Heart right ventricle (tissue), 16 donors: ENCODE results near the gene NOTUM. TPM values are rescaled to one million over a fixed set of nuclear protein-coding genes. Genes with fewer than 3 reads are reported as not detected.
A peak's percentile ranks its signal among the peaks of the same experiment; 100 is the strongest.

Source experiments
- ATAC-seq, 8 donors: fragments of 200-7000 bp; cut with Tn5 transposase; one replicate each; pipeline ENCODE4 v1.9.1; 2020; ENCODE audit warnings: mild to moderate bottlenecking in 8 of 8, moderate library complexity in 8 of 8, moderate number of reproducible peaks in 1 of 8
- DNase-seq, 2 donors: peaks; one replicate each; pipeline ENCODE4 v3.0.0-alpha.2; 2020
- H3K27ac ChIP-seq, 10 donors: fragments of 200-600 bp; sonication (generic) in 2 of 10; one replicate each; pipeline versions ENCODE4 v1.5.0 to v1.8.0; 2020 to 2022; ENCODE audit warnings: mild to moderate bottlenecking in 3 of 10
- H3K27me3 ChIP-seq, 7 donors: fragments of 200-600 bp; one replicate each; pipeline ENCODE4 v1.8.0; 2021 to 2022; ENCODE audit warnings: mild to moderate bottlenecking in 2 of 7
- H3K36me3 ChIP-seq, 9 donors: fragments of 200-600 bp; sonication (generic) in 1 of 9; one replicate each; pipeline versions ENCODE4 v1.5.0 to v1.8.0; 2020 to 2022; ENCODE audit warnings: mild to moderate bottlenecking in 2 of 9
- H3K4me1 ChIP-seq, 9 donors: fragments of 200-600 bp; sonication (generic) in 1 of 9; one replicate each; pipeline versions ENCODE4 v1.5.0 to v1.8.0; 2020 to 2022; ENCODE audit warnings: mild to moderate bottlenecking in 4 of 9
- H3K4me3 ChIP-seq, 10 donors: fragments of 200-600 bp; sonication (generic) in 2 of 10; one replicate each; pipeline versions ENCODE4 v1.5.0 to v1.8.0; 2020 to 2022; ENCODE audit warnings: mild to moderate bottlenecking in 7 of 10, moderate library complexity in 2 of 10
- H3K9me3 ChIP-seq, 11 donors: fragments of 200-600 bp in 10 of 11; sonication (generic) in 2 of 11; one replicate each; pipeline versions ENCODE4 v1.5.0 to v1.8.0; 2013 to 2022; ENCODE audit warnings: mild to moderate bottlenecking in 2 of 11, control low read depth in 1 of 11, moderate library complexity in 1 of 11
- CTCF ChIP-seq, 9 donors: fragments of 200-600 bp; sonication (generic) in 2 of 9; IDR thresholded peaks; one replicate each; pipeline versions ENCODE4 v1.5.0 to v1.8.0; 2021 to 2022; ENCODE audit warnings: antibody characterized with exemption in 9 of 9, mild to moderate bottlenecking in 5 of 9, moderate library complexity in 1 of 9
- WGBS, 2 donors: extraction: QIAGEN DNeasy Blood & Tissue Kit; methylation state at CpG; one replicate each; pipeline ENCODE4 v1.1.7; 2013; ENCODE audit warnings: inconsistent platforms in 1 of 2; 5-methylcytosine and 5-hydroxymethylcytosine counted together
- intact Hi-C, 10 donors: fragments of 100-400 bp; cut with DNase I; formaldehyde crosslinking; loops; one replicate each; pipeline versions ENCODE4 v1.11.1 to v1.14.2; 2022
- polyA plus RNA-seq, 2 donors: library from polyadenylated mRNA; stranded (reverse); fragments of 200-250 nt; gene quantifications; one replicate each; pipeline ENCODE4 v1.2.3, GENCODE V29; 2013
- total RNA-seq, 10 donors: library from RNA; stranded (reverse); fragmentation: NEBNext Ultra II Directional in 3 of 10; extraction: Animal tissue kit (Norgen Biotek cat#: 25700) in 3 of 10; gene quantifications; one replicate each; pipeline versions ENCODE4 v1.2.1 to v1.2.4, GENCODE V29; 2021 to 2023
- donor health status: Arrhythmogenic right ventricular cardiomyopathy.
- donor health status: ischemic (EF 13 %, LVEDD 7.1; RV severe dilation, severe dysfunction).
- donor health status: healthy with polysubstance abuse.
- donor health status: DM: no; HTN: yes; CAD: no.
- donor health status: DM: no; HTN: no; CAD: no.
- donor health status: ischemic (EF 25% LVEDD 6.9; RV normal size, moderate dysfunction).
- donor health status: ischemic (EF 25% LVEDD 5.7; RV mildly dilated, moderate dysfunction).
- donor health status: healthy.
- donor health status: DM: yes; HTN: yes; CAD: no.
- donor health status: Ischemic cardiomyopathy.
- donor health status: ischemic (EF 35%, LVEDD 5.7; RV mildly dilated, moderate dysfunction).
- donor health status: nonischemic (EF 11% LVEDD 7.7; RV severe dilation, severe dysfunction).
- donor health status: DM: yes; HTN: yes; CAD: no.
- donor health status: PGD.
- donor health status: ischemic (EF 29% LVEDD 5.4; RV normal size, mild dysfunction).
- donor health status: nonischemic (EF 23%, LVEDD 6.1; RV moderate dilation, normal function).

Gene NOTUM
- total and polyA plus RNA-seq, 12 donors: 0.22 to 1.5 (median 0.65) TPM; not detected in 5

- Histone ChIP-seq H3K27me3 (peaks cover 0 to 26% (median 0%) of the 10 kb centered on the region in 7 donors), H3K27ac (no peak overlapping the region), H3K4me3 (no peak overlapping the region), H3K9me3 (no peaks in the 10 kb centered on the region), H3K36me3 (peaks cover 0 to 62% (median 9%) of the 10 kb centered on the region in 9 donors), H3K4me1 (peaks cover 3 to 16% (median 13%) of the 10 kb centered on the region in 9 donors)
- WGBS, 2 donors: 93 to 94% methylated on average over 10 of the region's 10 CpGs
- peak in 2 of 8 donors; percentile 1 to 10 for ATAC-seq
- no peak for TF ChIP-seq CTCF (IDR thresholded peaks at IDR 0.05)
- intact Hi-C loops: no loop called here
- no peak for DNase-seq
Measured at GRCh38 chr17:81903415-81903831, 57.6 kb downstream of the NOTUM start.

- intact Hi-C loops: no loop called here
- TF ChIP-seq CTCF (IDR thresholded peaks at IDR 0.05): no peak
- Histone ChIP-seq H3K4me3 (peak overlapping the region in 8 of 10 donors; percentile 22 to 50 (median 38)), H3K36me3 (peaks cover 0 to 68% (median 15%) of the 10 kb centered on the region in 9 donors), H3K27me3 (peaks cover 0 to 26% (median 0%) of the 10 kb centered on the region in 7 donors), H3K4me1 (peaks cover 3 to 16% (median 13%) of the 10 kb centered on the region in 9 donors), H3K9me3 (no peaks in the 10 kb centered on the region), H3K27ac (no peak overlapping the region)
- WGBS, 2 donors: 44% methylated on average over 47 of the region's 47 CpGs
- peak in 5 of 8 donors; percentile 6 to 10 (median 8) for ATAC-seq
- peak in 1 of 2 donors; percentile 3 for DNase-seq
Measured at GRCh38 chr17:81902653-81903414, 58.2 kb downstream of the NOTUM start.

Other genes starting within 250 kb of the NOTUM start
- gene SLC25A10, start 248.9 kb downstream of the NOTUM start, total RNA-seq: 10 to 100 TPM in 2 of 10 donors, 1 to 10 TPM in 8; 6.7 to 10.5 (median 9.1) TPM
- gene SLC25A10, start 248.9 kb downstream of the NOTUM start, polyA plus RNA-seq: 10 to 100 TPM; 11.7 to 14.6 TPM
- gene GCGR, start 157.0 kb downstream of the NOTUM start, total RNA-seq: not detected
- under 1 TPM in 1 of 2 donors, not detected in 1; 0.03 TPM for gene GCGR, start 157.0 kb downstream of the NOTUM start, polyA plus RNA-seq
- gene MCRIP1, start 127.9 kb downstream of the NOTUM start, total RNA-seq: 100 to 1,000 TPM in 2 of 10 donors, 10 to 100 TPM in 8; 75.1 to 105 (median 88.8) TPM
- 100 to 1,000 TPM; 199 to 239 TPM for gene MCRIP1, start 127.9 kb downstream of the NOTUM start, polyA plus RNA-seq
- gene PPP1R27, start 126.1 kb downstream of the NOTUM start, total RNA-seq: under 1 TPM in 1 of 10 donors, not detected in 9; 0.31 TPM
- gene PPP1R27, start 126.1 kb downstream of the NOTUM start, polyA plus RNA-seq: under 1 TPM in 1 of 2 donors, not detected in 1; 0.14 TPM
- gene P4HB, start 100.7 kb downstream of the NOTUM start, total RNA-seq: 100 to 1,000 TPM; 244 to 801 (median 332) TPM
- gene P4HB, start 100.7 kb downstream of the NOTUM start, polyA plus RNA-seq: 100 to 1,000 TPM; 284 to 536 TPM
- 100 to 1,000 TPM in 7 of 10 donors, 10 to 100 TPM in 3; 89.9 to 263 (median 110) TPM for gene ARHGDIA, start 89.8 kb downstream of the NOTUM start, total RNA-seq
- gene ARHGDIA, start 89.8 kb downstream of the NOTUM start, polyA plus RNA-seq: 100 to 1,000 TPM in 1 of 2 donors, 10 to 100 TPM in 1; 97.2 to 251 TPM
- 10 to 100 TPM; 28.1 to 47.2 (median 32.2) TPM for gene ALYREF, start 69.6 kb downstream of the NOTUM start, total RNA-seq
- gene ALYREF, start 69.6 kb downstream of the NOTUM start, polyA plus RNA-seq: 10 to 100 TPM in 1 of 2 donors, 1 to 10 TPM in 1; 3.6 to 45.4 TPM
- gene ANAPC11, start 69.5 kb downstream of the NOTUM start, total RNA-seq: 100 to 1,000 TPM; 124 to 189 (median 142) TPM
- 100 to 1,000 TPM; 205 to 405 TPM for gene ANAPC11, start 69.5 kb downstream of the NOTUM start, polyA plus RNA-seq
- gene NPB, start 58.9 kb downstream of the NOTUM start, total RNA-seq: under 1 TPM; 0.13 to 0.83 (median 0.32) TPM
- under 1 TPM; 0.49 to 0.73 TPM for gene NPB, start 58.9 kb downstream of the NOTUM start, polyA plus RNA-seq
- 10 to 100 TPM; 29.5 to 54.7 (median 43.2) TPM for gene PCYT2, start 49.8 kb downstream of the NOTUM start, total RNA-seq
- gene PCYT2, start 49.8 kb downstream of the NOTUM start, polyA plus RNA-seq: 10 to 100 TPM; 54.4 to 64.1 TPM
- gene SIRT7, start 43.0 kb downstream of the NOTUM start, total RNA-seq: 1 to 10 TPM; 4.4 to 9.3 (median 5.9) TPM
- gene SIRT7, start 43.0 kb downstream of the NOTUM start, polyA plus RNA-seq: 10 to 100 TPM; 14.5 to 15.7 TPM
- 10 to 100 TPM; 10.8 to 30.9 (median 16.3) TPM for gene MAFG, start 33.5 kb downstream of the NOTUM start, total RNA-seq
- gene MAFG, start 33.5 kb downstream of the NOTUM start, polyA plus RNA-seq: 10 to 100 TPM; 10.5 to 10.6 TPM
- 1 to 10 TPM; 2.8 to 7.4 (median 3.8) TPM for gene PYCR1, start 23.9 kb downstream of the NOTUM start, total RNA-seq
- 10 to 100 TPM in 1 of 2 donors, 1 to 10 TPM in 1; 1.2 to 29.6 TPM for gene PYCR1, start 23.9 kb downstream of the NOTUM start, polyA plus RNA-seq
- 1 to 10 TPM in 9 of 10 donors, under 1 TPM in 1; 0.92 to 8.6 (median 5.0) TPM for gene MYADML2, start 14.0 kb downstream of the NOTUM start, total RNA-seq
- 1 to 10 TPM in 1 of 2 donors, under 1 TPM in 1; 0.26 to 4.3 TPM for gene MYADML2, start 14.0 kb downstream of the NOTUM start, polyA plus RNA-seq
- gene ASPSCR1, start 16.4 kb upstream of the NOTUM start, total RNA-seq: 10 to 100 TPM; 19.9 to 38.2 (median 22.6) TPM
- gene ASPSCR1, start 16.4 kb upstream of the NOTUM start, polyA plus RNA-seq: 100 to 1,000 TPM in 1 of 2 donors, 10 to 100 TPM in 1; 40.5 to 115 TPM
- gene CENPX, start 61.7 kb upstream of the NOTUM start, total RNA-seq: 10 to 100 TPM; 15.8 to 37.4 (median 20.6) TPM
- 100 to 1,000 TPM in 1 of 2 donors, 10 to 100 TPM in 1; 48.6 to 132 TPM for gene CENPX, start 61.7 kb upstream of the NOTUM start, polyA plus RNA-seq
- 10 to 100 TPM in 1 of 10 donors, 1 to 10 TPM in 9; 2.2 to 10.4 (median 3.1) TPM for gene LRRC45, start 62.1 kb upstream of the NOTUM start, total RNA-seq
- gene LRRC45, start 62.1 kb upstream of the NOTUM start, polyA plus RNA-seq: 1 to 10 TPM; 6.7 to 7.7 TPM
- gene RAC3, start 70.5 kb upstream of the NOTUM start, total RNA-seq: 1 to 10 TPM in 6 of 10 donors, under 1 TPM in 4; 0.82 to 1.6 (median 1.1) TPM
- 1 to 10 TPM; 1.5 to 3.3 TPM for gene RAC3, start 70.5 kb upstream of the NOTUM start, polyA plus RNA-seq
- gene DCXR, start 76.5 kb upstream of the NOTUM start, total RNA-seq: 100 to 1,000 TPM; 155 to 258 (median 187) TPM
- gene DCXR, start 76.5 kb upstream of the NOTUM start, polyA plus RNA-seq: 100 to 1,000 TPM; 283 to 387 TPM
- gene RFNG, start 90.6 kb upstream of the NOTUM start, total RNA-seq: 10 to 100 TPM; 13.9 to 24.9 (median 18.9) TPM
- 10 to 100 TPM; 29.3 to 30.1 TPM for gene RFNG, start 90.6 kb upstream of the NOTUM start, polyA plus RNA-seq
- gene GPS1, start 90.7 kb upstream of the NOTUM start, total RNA-seq: 10 to 100 TPM; 68.9 to 96.6 (median 80.6) TPM
- gene GPS1, start 90.7 kb upstream of the NOTUM start, polyA plus RNA-seq: 100 to 1,000 TPM; 102 to 183 TPM
- gene DUS1L, start 104.6 kb upstream of the NOTUM start, total RNA-seq: 10 to 100 TPM; 34.1 to 96.4 (median 43.1) TPM
- gene DUS1L, start 104.6 kb upstream of the NOTUM start, polyA plus RNA-seq: 100 to 1,000 TPM in 1 of 2 donors, 10 to 100 TPM in 1; 85.2 to 191 TPM
- gene FASN, start 137.0 kb upstream of the NOTUM start, total RNA-seq: 10 to 100 TPM in 8 of 10 donors, 1 to 10 TPM in 2; 9.0 to 62.4 (median 17.9) TPM
- 10 to 100 TPM; 34.4 to 58.4 TPM for gene FASN, start 137.0 kb upstream of the NOTUM start, polyA plus RNA-seq